GM19438 (cell line): Measurements from ENCODE around the gene RIBC1.
"Not testable (repeated sequence)": the region's sequence is repeated elsewhere in the genome, so short reads cannot be mapped to it uniquely, and the experiment has no call there.

ENCODE experiments used
- ATAC-seq: cut with Tn5 transposase; IDR thresholded peaks from one replicate; pipeline ENCODE4 v1.9.1; 2021; ENCODE audit warnings: low read depth; ENCODE audit not compliant: unreplicated experiment

Gene RIBC1

GRCh38 chrX:53422861-53423306, at the start of gene RIBC1:
Gene RIBC1, plus strand, starts transcription at chrX:53422873. Its CDS starts 3,404 bp downstream, at chrX:53426277.
- ATAC-seq, result no peak

GRCh38 chrX:53373307-53373706, 49.4 kb upstream of the RIBC1 start:
- no peak for ATAC-seq

GRCh38 chrX:53374222-53374820, 48.4 kb upstream of the RIBC1 start:
- ATAC-seq, result no peak

DNA sequence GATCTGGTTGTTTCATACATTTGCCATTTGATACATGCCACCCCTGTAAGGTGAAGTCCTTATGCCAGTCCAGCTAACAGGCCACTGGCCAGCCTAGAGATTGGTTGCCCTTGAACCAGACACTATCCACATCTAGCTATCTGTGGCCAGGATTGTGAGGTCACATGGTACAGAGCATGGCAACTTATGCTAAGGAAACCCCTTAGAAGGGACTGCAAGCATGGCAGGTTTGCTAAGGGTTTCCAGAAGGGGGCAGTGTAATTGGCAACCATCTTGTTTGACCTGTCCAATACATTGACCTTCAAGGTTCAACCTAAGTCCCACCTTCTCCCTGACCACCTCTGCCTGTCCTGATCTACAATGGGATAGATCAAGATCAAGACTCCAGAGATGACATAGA, 47.8 kb upstream of the RIBC1 start:
- ATAC-seq, result no peak

DNA sequence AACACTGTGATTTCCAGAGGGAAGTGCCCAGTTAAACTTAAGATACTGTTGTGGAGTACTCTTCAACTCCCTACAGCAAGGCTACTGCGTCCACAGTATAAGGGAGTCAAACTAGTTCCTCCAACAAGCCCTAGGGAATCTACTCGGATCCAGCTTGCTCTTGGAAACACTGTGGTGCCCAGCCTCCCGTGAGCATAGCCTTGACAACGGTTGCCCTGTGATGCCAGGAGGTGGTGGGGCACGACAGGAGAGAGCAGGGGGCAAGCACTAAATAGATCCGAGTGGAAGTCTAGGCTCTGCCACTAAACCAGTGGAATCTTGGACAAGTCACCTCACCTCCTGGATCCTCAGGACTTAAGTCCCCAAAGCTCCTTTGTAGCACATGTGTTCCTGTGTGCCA, 45.8 kb upstream of the RIBC1 start:
- no peak for ATAC-seq

GRCh38 chrX:53377464-53377863, 45.2 kb upstream of the RIBC1 start:
- ATAC-seq, result no peak

DNA sequence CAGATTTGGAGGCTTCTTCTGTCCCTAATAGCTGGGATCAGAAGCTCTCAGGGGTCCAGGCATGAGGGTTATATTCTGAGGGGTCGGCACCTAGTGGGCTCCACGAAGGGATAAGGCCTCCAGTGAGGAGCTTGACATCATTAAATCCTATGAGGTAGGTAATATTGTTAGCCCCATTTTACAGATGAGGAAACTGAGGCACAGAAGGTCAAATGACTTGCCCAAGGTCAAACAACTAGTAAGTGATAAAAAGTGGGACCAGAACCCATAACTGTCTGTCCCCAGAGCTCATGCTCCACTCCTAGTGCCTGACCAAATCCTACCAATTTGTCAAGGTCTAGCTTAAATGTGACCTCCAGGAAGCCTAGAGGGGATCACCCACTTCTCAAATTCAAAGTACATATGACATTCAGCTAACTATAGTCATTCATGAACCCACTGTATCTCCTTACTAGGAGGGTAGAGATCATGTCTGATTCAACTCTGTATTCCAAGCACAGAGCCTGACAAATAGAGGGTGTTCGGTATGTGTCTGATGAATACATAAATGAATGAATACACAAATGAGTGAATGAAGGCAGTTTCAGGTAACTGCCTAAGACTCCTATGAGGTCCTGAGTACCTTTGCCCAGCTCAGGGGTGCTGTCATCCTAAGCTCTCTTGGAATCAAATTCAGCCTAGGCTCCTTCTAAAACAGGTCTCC, 43.5 kb upstream of the RIBC1 start:
- no peak for ATAC-seq

- ATAC-seq, result no peak
These were observed 42.9 kb upstream of the RIBC1 start for GRCh38 chrX:53379747-53380146.

- no peak for ATAC-seq
These were observed 39.1 kb upstream of the RIBC1 start for GRCh38 chrX:53383376-53384076.

- ATAC-seq, result no peak
These were observed 26.9 kb upstream of the RIBC1 start for GRCh38 chrX:53395605-53396298.

DNA sequence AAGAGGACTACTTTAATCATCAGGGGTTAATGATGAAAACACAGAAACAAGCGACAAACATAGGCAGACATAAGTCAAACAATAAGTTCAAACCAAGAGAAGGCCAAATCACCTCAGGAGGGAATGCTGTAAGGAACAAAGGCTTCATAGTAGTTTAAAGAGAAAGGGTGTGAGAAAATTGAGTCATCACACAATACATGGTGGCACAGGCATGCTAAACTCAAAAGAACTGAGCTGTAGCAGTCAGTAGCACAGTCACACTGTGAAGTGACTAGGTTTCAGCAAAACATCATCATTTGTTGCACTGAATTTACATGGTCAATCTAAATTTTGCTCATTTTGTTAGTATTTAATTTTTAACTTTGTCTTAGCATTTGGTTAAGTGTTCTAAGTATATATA, 24.5 kb upstream of the RIBC1 start:
- ATAC-seq, result no peak

GRCh38 chrX:53403535-53403934, 19.1 kb upstream of the RIBC1 start:
- no peak for ATAC-seq

- ATAC-seq, result no peak
These were observed 10.2 kb upstream of the RIBC1 start for GRCh38 chrX:53412446-53412845.

DNA sequence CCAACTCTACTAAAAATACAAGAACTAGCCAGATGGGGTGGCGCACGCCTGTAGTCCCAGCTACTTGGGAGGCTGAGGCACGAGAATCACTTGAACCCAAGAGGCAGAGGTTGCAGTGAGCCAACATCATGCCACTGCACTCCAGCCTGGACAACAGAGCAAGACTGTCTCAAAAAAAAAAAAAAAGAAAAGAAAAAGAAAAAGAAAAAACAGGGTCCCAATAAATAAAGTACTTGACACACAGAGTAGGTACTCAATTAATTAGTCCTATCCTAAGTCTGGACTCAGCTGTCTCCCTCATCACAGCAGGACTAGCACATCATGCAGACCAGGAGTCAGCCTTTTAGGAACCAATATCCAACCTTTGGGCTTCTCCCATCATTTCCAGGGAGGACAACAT, 2.3 kb upstream of the RIBC1 start:
- not testable (repeated sequence) for ATAC-seq

DNA sequence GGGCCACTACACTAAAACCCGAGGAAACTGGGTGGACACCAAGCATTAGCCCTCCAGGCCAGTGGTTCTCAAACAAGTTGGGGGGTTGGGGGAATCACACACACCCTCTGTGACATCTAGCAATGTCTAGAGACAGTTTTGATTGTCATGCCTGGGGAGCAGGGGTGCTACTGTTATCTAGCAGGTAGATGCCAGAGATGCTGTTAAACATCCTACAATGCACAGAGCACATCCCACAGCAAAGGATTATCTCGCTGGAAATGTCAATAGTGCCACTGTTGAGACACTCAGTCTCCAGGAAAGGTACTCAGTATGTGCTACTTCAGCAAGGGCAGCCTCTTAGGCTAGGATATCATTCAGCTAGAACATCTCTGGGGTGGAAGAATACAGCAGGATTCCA, 1.5 kb upstream of the RIBC1 start:
- ATAC-seq, result no peak

DNA sequence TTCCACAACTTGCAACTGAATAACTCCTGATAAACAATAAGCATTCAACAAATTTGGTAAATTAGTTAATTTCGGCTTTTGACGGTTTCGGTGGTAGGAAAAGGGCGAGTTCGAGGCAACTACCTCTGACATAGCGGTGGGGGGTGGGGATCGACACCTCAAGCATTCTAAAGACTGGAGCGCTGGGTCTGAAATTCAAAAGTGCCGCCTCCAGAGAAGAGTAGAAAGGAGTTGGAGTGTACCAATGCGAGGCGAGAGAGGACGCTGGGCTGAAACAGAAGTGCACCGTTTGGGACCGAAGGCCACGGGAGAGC, 944 bp upstream of the RIBC1 start:
- ATAC-seq, result peak; percentile 17

DNA sequence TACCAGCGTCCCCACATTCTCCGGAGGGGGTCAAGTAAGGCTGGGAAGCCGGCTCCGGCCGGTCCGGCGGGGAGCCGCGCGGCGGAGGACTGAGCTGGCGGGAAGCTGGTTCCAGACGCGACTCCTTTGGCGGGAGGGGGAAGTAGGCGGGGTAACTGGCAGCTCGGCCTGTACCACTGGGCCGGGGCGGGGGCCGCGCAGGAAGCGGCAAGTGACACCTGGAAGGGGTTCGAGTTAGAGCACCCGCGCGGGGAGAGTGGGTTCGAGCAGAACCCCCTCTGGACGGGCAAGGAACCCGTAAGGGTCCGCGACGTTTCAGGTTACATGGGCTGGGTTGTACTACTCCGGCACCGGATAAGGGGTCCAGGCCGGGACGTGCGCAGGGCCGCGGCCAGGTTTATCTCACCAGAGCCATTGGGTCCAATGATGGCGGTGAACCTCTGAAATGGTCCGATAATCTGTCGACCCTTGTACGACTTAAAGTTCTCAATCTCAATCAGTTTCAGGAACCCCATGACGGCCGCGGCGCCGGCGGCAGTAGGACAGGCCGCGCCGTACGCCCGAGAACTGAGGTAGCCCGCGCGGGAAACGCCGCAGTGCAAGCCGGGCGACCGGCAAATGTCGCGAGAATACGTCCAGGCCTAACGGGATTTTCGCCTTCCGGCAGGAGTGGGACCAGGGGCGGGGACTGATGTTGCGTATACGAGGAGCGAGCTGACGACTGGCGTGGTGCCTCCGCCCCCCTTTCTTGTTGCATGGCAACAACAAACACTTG, 400 bp upstream of the RIBC1 start, which contains the start of gene SMC1A:
Gene SMC1A (minus strand): TSS at position 569 of the 775 bp plus-strand sequence. CDS start 54 bp downstream, at position 515.
- peak; percentile 94 for ATAC-seq

- no peak for ATAC-seq
These were observed 7.1 kb downstream of the RIBC1 start for GRCh38 chrX:53429755-53430154.

GRCh38 chrX:53430231-53430630, 7.6 kb downstream of the RIBC1 start:
- no peak for ATAC-seq
